GM12872 (cell line): ENCODE data around the gene GJD3.

Source experiments
- CTCF ChIP-seq: IDR thresholded peaks from 3 replicates; pipeline ENCODE4 v1.5.1; 2011; ENCODE audit warnings: low read depth, mild to moderate bottlenecking, low read length, moderate library complexity; ENCODE audit not compliant: insufficient read depth

The GJD3 gene

GRCh38 chr17:40372031-40372430, 7.5 kb upstream of the GJD3 start:
- TF ChIP-seq CTCF, result no peak

- TF ChIP-seq CTCF, result no peak
These were observed 6.9 kb upstream of the GJD3 start for GRCh38 chr17:40371261-40371929.

GRCh38 chr17:40369923-40370322, 5.4 kb upstream of the GJD3 start:
- TF ChIP-seq CTCF, result no peak

- TF ChIP-seq CTCF, result no peak
These were observed 2.5 kb upstream of the GJD3 start for GRCh38 chr17:40366861-40367518.

- no peak for TF ChIP-seq CTCF
These were observed 1.7 kb upstream of the GJD3 start for GRCh38 chr17:40366076-40366860.

GRCh38 chr17:40364906-40365305, 369 bp upstream of the GJD3 start:
- TF ChIP-seq CTCF, result no peak

GRCh38 chr17:40363111-40363827, 1.3 kb downstream of the GJD3 start:
- no peak for TF ChIP-seq CTCF
